Measurements from ENCODE around the gene C17orf100. TPM values are rescaled to one million over a fixed set of nuclear protein-coding genes. Genes with fewer than 3 reads are reported as not detected.

C17orf100 gene
- total RNA-seq, 2 experiments from 2014 or later: 1.6 to 2.0 TPM

DNA sequence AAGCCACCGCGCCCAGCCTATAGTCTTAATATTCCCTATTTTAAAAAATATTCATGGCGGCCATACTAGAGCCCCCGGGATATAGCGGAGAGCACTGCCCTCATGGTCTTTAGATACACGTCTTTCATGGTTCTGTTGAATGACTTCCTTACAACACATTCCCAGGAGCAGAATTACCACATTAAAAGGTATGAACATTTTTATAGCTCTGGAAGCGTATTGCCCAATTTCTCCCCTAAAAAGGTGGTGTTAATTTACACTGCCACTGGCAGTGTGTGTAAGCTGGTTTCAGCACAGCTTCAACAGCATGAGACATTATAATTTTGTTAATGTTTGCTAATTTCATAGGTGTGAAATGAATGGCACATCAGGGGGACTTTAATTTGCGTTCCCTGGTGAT, 19.0 kb downstream of the C17orf100 start:
- no peak for ATAC-seq
- CTCF ChIA-PET: interaction anchor here (1.0 to 1.5 kb wide), 3 partner anchors 9 to 251 kb away, joined by 3 to 7 read pairs (median 4); no protein-coding TSS in a partner anchor
- H3K27me3 Mint-ChIP-seq: no peaks in the 10 kb centered on the region
- intact Hi-C loops (cut with DNase I, micrococcal nuclease): no loop called here
- POLR2A ChIA-PET: no interaction called here
- no peak overlapping the region for H3K27ac Mint-ChIP-seq
- no peak for DNase-seq
- peaks cover 3% of the 10 kb centered on the region for H3K4me1 Mint-ChIP-seq
- H3K4me3 Mint-ChIP-seq: no peak overlapping the region
- H3K36me3 Mint-ChIP-seq (ENCODE audit: low read depth): no peaks in the 10 kb centered on the region
- H3K9me3 Mint-ChIP-seq (ENCODE audit: low read depth): no peaks in the 10 kb centered on the region

DNA sequence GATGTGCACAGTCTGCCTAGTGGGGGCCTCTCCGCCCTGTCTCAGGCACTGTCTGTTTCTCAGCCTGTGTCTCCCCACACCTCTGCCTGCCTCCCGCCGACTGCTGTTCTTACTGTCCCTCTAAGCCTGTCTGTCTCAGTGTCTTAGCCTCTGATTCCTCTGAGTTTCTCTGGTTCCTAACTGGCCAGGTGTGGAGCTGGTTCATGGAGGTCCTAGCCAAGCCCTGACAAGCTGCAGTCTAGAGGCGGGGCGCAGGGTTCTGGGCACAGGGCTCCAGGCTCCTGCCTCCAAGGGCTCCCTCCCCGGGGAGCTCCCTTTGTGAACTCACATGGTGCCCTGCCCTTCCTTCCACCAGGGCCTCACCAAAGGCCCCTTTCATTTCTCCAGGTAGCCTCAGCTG, 19.4 kb downstream of the C17orf100 start:
- POLR2A ChIA-PET: no interaction called here

DNA sequence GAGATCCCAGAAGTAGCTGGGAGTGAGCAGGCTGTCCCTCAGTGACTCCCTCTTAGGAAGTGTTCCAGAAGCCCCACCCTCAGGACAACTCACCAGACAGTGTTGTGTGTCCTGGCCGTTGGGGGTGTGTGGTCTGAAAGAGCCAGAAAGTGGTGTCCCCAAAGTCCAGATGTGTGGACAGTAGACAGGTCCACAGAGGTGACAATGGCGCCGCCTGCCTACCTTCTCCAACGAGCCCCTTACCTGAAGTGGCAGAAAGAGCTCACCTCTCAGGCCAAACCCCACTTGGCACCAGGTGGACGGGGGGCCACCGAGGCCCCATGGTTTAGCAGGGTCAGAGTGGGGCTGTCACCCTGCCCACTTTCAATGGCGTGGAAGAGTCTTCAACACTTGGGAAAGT, 19.9 kb downstream of the C17orf100 start:
- intact Hi-C loops (cut with DNase I, micrococcal nuclease): no loop called here

More for the DNA sequence above, 19.4 kb downstream of the C17orf100 start:
- CTCF ChIA-PET: interaction anchor here (1.0 to 1.5 kb wide), 3 partner anchors 10 to 251 kb away, joined by 3 to 7 read pairs (median 4); no protein-coding TSS in a partner anchor
- intact Hi-C loops (cut with DNase I, micrococcal nuclease): no loop called here
- Mint-ChIP-seq H3K27me3 (no peaks in the 10 kb centered on the region), H3K4me3 (no peak overlapping the region), H3K9me3 (ENCODE audit: low read depth) (no peaks in the 10 kb centered on the region), H3K4me1 (peaks cover 3% of the 10 kb centered on the region), H3K36me3 (ENCODE audit: low read depth) (no peaks in the 10 kb centered on the region), H3K27ac (no peak overlapping the region)
- DNase-seq: no peak
- no peak for ATAC-seq

DNA sequence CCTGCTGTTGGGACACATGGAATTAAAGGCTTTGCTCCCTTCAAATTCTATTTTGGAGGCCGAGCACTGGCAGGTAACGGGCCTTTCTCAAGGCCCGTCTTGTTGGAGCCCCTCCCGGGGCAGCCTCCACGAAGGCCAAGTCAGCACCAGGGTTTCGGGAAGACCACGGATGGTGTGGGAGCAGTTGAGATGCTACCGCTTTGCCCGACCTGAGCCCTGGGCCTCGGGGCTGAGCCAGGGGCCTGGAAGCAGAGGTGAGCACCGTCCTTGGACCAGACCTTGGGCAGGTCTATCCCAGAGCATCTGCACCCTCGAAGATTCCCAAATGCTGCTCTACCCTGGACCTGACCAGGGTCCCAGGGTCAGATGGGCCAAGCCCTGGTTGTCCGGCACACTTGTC, 23.0 kb downstream of the C17orf100 start:
- H3K27me3 Mint-ChIP-seq: peaks cover 2% of the 10 kb centered on the region
- H3K36me3 Mint-ChIP-seq (ENCODE audit: low read depth): no peaks in the 10 kb centered on the region
- H3K27ac Mint-ChIP-seq: no peak overlapping the region
- ATAC-seq (no peak), DNase-seq (no peak)
- H3K4me1 Mint-ChIP-seq: peaks cover 6% of the 10 kb centered on the region
- no peaks in the 10 kb centered on the region for H3K9me3 Mint-ChIP-seq (ENCODE audit: low read depth)
- intact Hi-C loops (cut with DNase I, micrococcal nuclease): no loop called here
- ChIA-PET CTCF (no interaction called here), POLR2A (no interaction called here)
- no peak overlapping the region for H3K4me3 Mint-ChIP-seq

More for the DNA sequence above, 19.9 kb downstream of the C17orf100 start:
- ATAC-seq (no peak), DNase-seq (no peak)
- Mint-ChIP-seq H3K9me3 (ENCODE audit: low read depth) (no peaks in the 10 kb centered on the region), H3K27ac (no peak overlapping the region), H3K4me3 (no peak overlapping the region), H3K36me3 (ENCODE audit: low read depth) (no peaks in the 10 kb centered on the region), H3K27me3 (no peaks in the 10 kb centered on the region), H3K4me1 (peaks cover 3% of the 10 kb centered on the region)
- ChIA-PET POLR2A (no interaction called here), CTCF (interaction anchor here (1.0 to 1.5 kb wide), 3 partner anchors 10 to 250 kb away, joined by 3 to 7 read pairs (median 4); no protein-coding TSS in a partner anchor)

DNA sequence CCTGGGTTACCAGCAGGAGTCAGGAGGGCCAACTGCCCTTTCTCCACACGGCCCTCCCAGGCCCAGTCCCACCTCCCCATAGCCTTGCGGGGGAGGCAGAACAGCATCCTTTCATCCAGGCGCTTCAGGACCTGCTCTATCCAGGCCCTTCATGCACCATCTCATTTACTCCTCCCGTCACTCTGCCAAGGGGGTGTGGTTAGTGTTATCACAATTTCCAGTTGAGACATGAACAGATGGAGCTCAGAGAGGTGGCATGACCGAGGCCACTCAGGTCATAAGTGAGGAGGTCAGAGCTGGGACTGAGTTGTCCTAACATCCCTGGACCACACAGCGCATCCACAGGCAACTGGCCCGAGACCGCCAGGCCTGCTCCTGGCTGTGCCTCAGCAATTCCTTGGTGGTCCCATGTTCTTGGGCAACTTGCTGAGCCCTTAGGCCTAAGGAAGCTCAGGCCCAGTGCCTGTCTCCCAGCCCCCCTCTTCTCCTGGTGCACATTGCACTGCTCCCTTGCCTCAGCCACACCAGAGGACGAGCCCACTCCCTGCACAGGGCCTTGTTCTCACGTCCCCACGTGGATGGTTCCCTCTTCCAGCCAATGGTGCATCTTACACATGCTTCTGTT, 23.8 kb downstream of the C17orf100 start:
- Mint-ChIP-seq H3K36me3 (ENCODE audit: low read depth) (no peaks in the 10 kb centered on the region), H3K9me3 (ENCODE audit: low read depth) (no peaks in the 10 kb centered on the region), H3K4me1 (peaks cover 6% of the 10 kb centered on the region), H3K4me3 (no peak overlapping the region), H3K27ac (no peak overlapping the region), H3K27me3 (peaks cover 5% of the 10 kb centered on the region)
- no peak for DNase-seq
- intact Hi-C loops (cut with DNase I, micrococcal nuclease): no loop called here
- ATAC-seq: no peak
- ChIA-PET CTCF (no interaction called here), POLR2A (no interaction called here)

DNA sequence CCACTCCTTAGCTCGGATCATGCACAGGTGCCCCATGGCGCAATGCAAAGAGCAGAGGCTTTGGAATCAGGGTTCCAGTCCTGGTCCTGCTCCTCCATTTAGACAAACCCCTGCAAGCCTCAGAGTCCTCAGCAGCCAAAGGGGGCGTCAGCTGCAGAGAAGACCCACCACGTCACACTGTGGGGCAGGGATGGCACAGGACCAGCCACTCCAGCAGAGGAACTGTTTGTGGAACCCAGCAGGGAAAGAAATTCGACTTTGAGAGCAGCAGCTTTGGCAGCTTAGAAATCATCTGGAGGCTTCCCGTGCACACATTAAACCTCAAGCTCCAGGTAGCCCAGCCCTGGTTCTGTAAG, 25.2 kb downstream of the C17orf100 start:
- CTCF ChIA-PET: interaction anchor here (0.5 to 1.3 kb wide), 3 partner anchors 10 to 1216 kb away, joined by 3 to 6 read pairs (median 4); no protein-coding TSS in a partner anchor

DNA sequence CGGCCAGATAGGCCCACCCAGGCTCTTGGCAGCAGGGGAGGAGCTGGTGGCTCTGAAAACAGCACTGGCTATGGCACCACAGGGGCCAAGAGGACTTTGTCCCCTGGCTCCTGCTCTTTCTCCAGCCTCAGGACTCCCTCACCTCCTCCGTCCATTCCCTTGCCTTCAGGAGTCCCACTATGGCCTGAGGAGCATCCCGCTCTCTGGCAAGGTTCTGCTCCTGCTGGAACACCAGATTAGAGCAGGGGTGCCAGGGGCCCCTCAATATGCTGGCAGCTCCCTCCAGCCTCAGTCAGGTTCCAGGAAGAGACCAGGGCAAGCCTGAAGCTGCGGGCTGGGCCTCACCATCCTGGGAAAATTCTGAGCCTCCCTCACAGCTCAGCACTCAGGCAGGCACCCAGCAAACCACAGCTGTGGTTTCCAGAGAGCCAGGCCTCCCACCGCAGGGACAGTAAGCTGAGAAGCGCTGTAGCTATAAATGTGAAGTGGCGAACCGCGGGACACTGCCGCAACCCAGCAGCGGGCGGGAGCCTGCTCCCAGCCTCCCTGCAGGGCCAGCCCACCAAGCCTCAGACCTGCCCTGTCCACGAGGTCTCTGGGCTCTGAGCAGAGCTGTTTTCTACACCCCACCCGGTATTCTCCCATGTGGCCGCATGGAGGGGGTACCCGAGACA, 25.7 kb downstream of the C17orf100 start:
- Mint-ChIP-seq H3K27ac (no peak overlapping the region), H3K4me3 (no peak overlapping the region), H3K27me3 (peaks cover 9% of the 10 kb centered on the region), H3K36me3 (ENCODE audit: low read depth) (no peaks in the 10 kb centered on the region), H3K9me3 (ENCODE audit: low read depth) (no peaks in the 10 kb centered on the region), H3K4me1 (peaks cover 6% of the 10 kb centered on the region)
- intact Hi-C loops (cut with DNase I, micrococcal nuclease): no loop called here
- POLR2A ChIA-PET: no interaction called here
- CTCF ChIA-PET: interaction anchor here (0.5 to 1.3 kb wide), 4 partner anchors 10 to 1217 kb away, joined by 3 to 6 read pairs (median 4); no protein-coding TSS in a partner anchor
- peak; percentile 42 for DNase-seq
- ATAC-seq: no peak

More for the DNA sequence above, 25.2 kb downstream of the C17orf100 start:
- intact Hi-C loops (cut with DNase I, micrococcal nuclease): no loop called here
- Mint-ChIP-seq H3K4me1 (peaks cover 6% of the 10 kb centered on the region), H3K36me3 (ENCODE audit: low read depth) (no peaks in the 10 kb centered on the region), H3K9me3 (ENCODE audit: low read depth) (no peaks in the 10 kb centered on the region), H3K4me3 (no peak overlapping the region), H3K27me3 (peaks cover 9% of the 10 kb centered on the region), H3K27ac (no peak overlapping the region)
- no peak for DNase-seq
- ATAC-seq: no peak
- POLR2A ChIA-PET: no interaction called here

DNA sequence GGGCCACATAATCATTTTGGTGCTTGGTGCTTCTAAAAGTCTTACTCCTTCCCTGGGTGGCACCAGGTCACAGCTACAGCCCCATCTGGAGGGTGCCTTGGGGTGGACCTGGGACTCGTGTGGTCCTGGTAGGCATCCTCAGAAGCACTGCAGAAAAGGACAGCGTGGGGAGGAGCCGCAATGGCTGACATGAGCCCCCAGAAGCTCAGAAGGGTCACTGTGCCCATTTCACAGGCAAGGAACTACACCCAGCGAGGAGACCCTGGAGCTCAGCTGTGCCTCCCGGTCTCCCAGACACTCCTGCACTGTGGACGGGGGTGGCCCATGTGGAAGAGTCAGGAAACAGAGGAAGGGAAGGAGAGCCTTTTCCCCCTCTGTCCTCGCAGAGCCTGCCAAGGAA, 26.4 kb downstream of the C17orf100 start:
- CTCF ChIA-PET: interaction anchor here (1.0 kb wide), 2 partner anchors 12 to 233 kb away, joined by 3 to 4 read pairs; no protein-coding TSS in a partner anchor
- H3K36me3 Mint-ChIP-seq (ENCODE audit: low read depth): no peaks in the 10 kb centered on the region
- DNase-seq (no peak), ATAC-seq (no peak)
- peaks cover 6% of the 10 kb centered on the region for H3K4me1 Mint-ChIP-seq
- no peak overlapping the region for H3K4me3 Mint-ChIP-seq
- H3K27me3 Mint-ChIP-seq: peaks cover 9% of the 10 kb centered on the region
- intact Hi-C loops (cut with DNase I, micrococcal nuclease): no loop called here
- POLR2A ChIA-PET: no interaction called here
- H3K9me3 Mint-ChIP-seq (ENCODE audit: low read depth): no peaks in the 10 kb centered on the region
- H3K27ac Mint-ChIP-seq: no peak overlapping the region

DNA sequence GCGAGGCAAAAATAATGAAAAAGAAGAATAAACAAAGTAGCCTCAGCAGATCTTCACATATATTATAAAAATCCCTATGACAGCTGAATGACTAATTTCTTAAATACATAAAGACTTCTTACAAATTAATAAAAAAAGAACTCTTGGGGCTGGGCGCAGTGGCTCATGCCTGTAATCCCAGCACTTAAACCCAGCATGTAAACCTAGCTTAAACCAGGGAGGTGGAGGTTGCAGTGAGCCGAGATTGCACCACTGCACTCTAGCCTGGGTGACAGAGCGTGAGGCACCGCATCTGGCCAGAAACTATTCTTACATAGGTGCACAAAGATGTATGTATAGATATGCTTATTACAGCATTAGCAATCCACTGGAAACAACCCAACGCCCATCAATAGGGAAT, 27.7 kb downstream of the C17orf100 start:
- Mint-ChIP-seq H3K4me1 (peaks cover 6% of the 10 kb centered on the region), H3K27me3 (peaks cover 10% of the 10 kb centered on the region), H3K36me3 (ENCODE audit: low read depth) (no peaks in the 10 kb centered on the region), H3K9me3 (ENCODE audit: low read depth) (no peaks in the 10 kb centered on the region), H3K4me3 (no peak overlapping the region), H3K27ac (no peak overlapping the region)
- DNase-seq: no peak
- ChIA-PET CTCF (no interaction called here), POLR2A (no interaction called here)
- ATAC-seq: no peak
- intact Hi-C loops (cut with DNase I, micrococcal nuclease): no loop called here

DNA sequence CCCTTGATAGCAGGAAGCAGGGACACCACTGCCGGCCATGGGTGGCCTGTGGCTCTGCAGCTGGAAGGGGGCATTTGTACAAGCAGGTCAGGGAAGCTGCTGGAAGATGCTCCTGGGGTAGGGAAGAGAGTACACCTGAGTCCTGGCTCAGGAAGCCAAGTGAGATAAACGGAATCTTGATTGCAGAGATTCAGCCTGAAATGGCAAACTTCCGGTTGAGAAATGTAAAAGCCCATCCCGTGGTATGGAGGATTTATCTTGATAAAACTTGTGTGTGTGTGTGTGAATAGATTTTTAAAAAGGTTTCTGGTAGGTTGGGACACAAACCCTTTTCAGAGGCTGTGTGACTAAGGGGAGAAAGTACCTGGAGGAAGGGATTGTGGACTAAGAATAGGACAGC, 29.6 kb downstream of the C17orf100 start:
- intact Hi-C loops (cut with DNase I, micrococcal nuclease): no loop called here
- H3K27me3 Mint-ChIP-seq: peaks cover 14% of the 10 kb centered on the region
- peaks cover 6% of the 10 kb centered on the region for H3K4me1 Mint-ChIP-seq
- ChIA-PET POLR2A (no interaction called here), CTCF (no interaction called here)
- no peak overlapping the region for H3K4me3 Mint-ChIP-seq
- H3K9me3 Mint-ChIP-seq (ENCODE audit: low read depth): no peaks in the 10 kb centered on the region
- H3K36me3 Mint-ChIP-seq (ENCODE audit: low read depth): no peaks in the 10 kb centered on the region
- DNase-seq: no peak
- no peak for ATAC-seq
- H3K27ac Mint-ChIP-seq: no peak overlapping the region

DNA sequence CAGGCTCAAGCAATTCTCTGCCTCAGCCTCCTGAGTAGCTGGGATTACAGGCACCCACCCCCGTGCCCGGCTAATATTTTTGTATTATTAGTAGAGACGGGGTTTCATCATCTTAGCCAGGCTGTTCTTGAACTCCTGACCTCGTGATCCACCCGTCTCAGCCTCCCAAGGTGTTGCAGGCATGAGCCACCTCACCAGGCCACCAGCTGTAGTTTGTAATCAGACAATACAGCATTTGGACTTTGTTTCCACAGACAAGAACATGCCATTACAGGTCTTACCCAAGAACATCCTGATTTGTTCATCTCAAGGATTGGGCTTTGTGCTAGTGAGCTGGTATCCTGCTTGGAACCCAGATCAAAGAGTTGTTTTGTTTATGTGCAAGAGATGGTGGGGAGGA, 30.1 kb downstream of the C17orf100 start:
- CTCF ChIA-PET: interaction anchor here (1.2 kb wide), 1 partner anchor 162 kb away, joined by 4 read pairs; no protein-coding TSS in a partner anchor
- POLR2A ChIA-PET: no interaction called here
- Mint-ChIP-seq H3K4me1 (peaks cover 6% of the 10 kb centered on the region), H3K36me3 (ENCODE audit: low read depth) (no peaks in the 10 kb centered on the region), H3K4me3 (no peak overlapping the region), H3K27ac (no peak overlapping the region), H3K27me3 (peaks cover 14% of the 10 kb centered on the region), H3K9me3 (ENCODE audit: low read depth) (no peaks in the 10 kb centered on the region)
- DNase-seq (no peak), ATAC-seq (no peak)
- intact Hi-C loops (cut with DNase I, micrococcal nuclease): no loop called here

DNA sequence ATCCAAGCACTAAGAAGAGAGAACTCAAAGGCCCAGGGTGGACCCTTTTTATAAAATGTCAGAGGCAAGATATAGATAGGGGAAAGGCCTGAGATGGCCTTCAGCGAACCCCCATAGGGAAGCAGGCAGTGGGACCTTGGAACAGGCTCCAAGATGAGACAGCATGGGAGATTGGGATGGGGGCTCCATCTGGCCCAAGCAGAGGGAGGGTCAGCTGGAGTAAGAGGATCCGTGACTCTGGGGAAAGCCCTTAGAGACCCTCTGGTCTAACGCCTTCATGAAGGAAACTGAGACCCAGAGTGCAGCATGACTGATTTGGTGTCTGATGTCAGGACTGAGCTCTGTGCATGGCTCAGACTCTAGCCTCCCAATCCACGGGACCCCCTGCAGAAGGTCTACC, 30.8 kb downstream of the C17orf100 start:
- ChIA-PET CTCF (interaction anchor here (0.9 to 1.5 kb wide), 3 partner anchors 10 to 161 kb away, joined by 3 to 4 read pairs (median 4); no protein-coding TSS in a partner anchor), POLR2A (no interaction called here)
- ATAC-seq: no peak
- Mint-ChIP-seq H3K4me1 (peaks cover 3% of the 10 kb centered on the region), H3K36me3 (ENCODE audit: low read depth) (no peaks in the 10 kb centered on the region), H3K9me3 (ENCODE audit: low read depth) (no peaks in the 10 kb centered on the region), H3K27me3 (peaks cover 19% of the 10 kb centered on the region), H3K4me3 (no peak overlapping the region), H3K27ac (no peak overlapping the region)
- no peak for DNase-seq
- intact Hi-C loops (cut with DNase I, micrococcal nuclease): no loop called here
